GM12878 (cell line): Measurements from ENCODE around the gene HABP2. TPM values are rescaled to one million over a fixed set of nuclear protein-coding genes. Genes with fewer than 3 reads are reported as not detected.

ENCODE experiments used
- ATAC-seq: fragments of 200-7000 bp; cut with Tn5 transposase; 3 replicates; pipeline ENCODE4 v1.9.1; 2020; ENCODE audit warnings: mild to moderate bottlenecking, moderate library complexity
- BruUV-seq: library from RNA; stranded (reverse); fragments of 400-500 nt; replicated peaks from 2 replicates; lab custom pipeline; 2021; lab: Mats Ljungman, UMichigan
- CTCF ChIA-PET: fragments of 300-600 bp; sonication (Branson Sonifier 250); formaldehyde crosslinking; extraction: SDS; loops from one replicate; lab custom pipeline; 2021; ENCODE audit warnings: inconsistent platforms; lab: Yijun Ruan, JAX
- POLR2A ChIA-PET: fragments of 350-600 bp; formaldehyde crosslinking; extraction: SDS; loops from one replicate; lab custom pipeline; 2021; ENCODE audit warnings: inconsistent platforms; lab: Charles Lee
- RAD21 ChIA-PET: fragments of 300-600 bp; sonication (Branson Sonifier 250); formaldehyde crosslinking; loops from one replicate; lab custom pipeline; 2023; ENCODE audit warnings: antibody characterized with exemption; ENCODE audit not compliant: unreplicated experiment; lab: Charles Lee
- SMC1A ChIA-PET: fragments of 300-600 bp; sonication (Branson Sonifier 250); formaldehyde crosslinking; loops from one replicate; lab custom pipeline; 2023; ENCODE audit not compliant: unreplicated experiment, uncharacterized antibody; lab: Charles Lee
- DNase-seq: peaks from one replicate; pipeline ENCODE4 v3.0.0-alpha.2; 2011; ENCODE audit warnings: low read depth, low spot score
- FAIRE-seq: peaks from 3 replicates; lab custom pipeline; 2011; peaks lifted over from hg19 to GRCh38; lab: Jason Lieb, UNC
- H2AFZ ChIP-seq: 2 replicates; pipeline ENCODE4 v1.6.0; 2011; ENCODE audit warnings: low read depth, low read length, control low read depth; ENCODE audit not compliant: control insufficient read depth
- H3K27ac ChIP-seq: 2 replicates; pipeline ENCODE4 v1.5.1; 2011; ENCODE audit warnings: control low read depth; ENCODE audit not compliant: control insufficient read depth, insufficient read depth
- H3K27me3 ChIP-seq, 2 experiments: replicated peaks in 1 of 2; 2 replicates each; pipeline versions ENCODE4 v1.6.0 to v1.6.1; 2011; ENCODE audit warnings: low read length in 1 of 2; ENCODE audit not compliant: control insufficient read depth in 2 of 2, insufficient read depth in 2 of 2
- H3K36me3 ChIP-seq, 2 experiments: 2 replicates each; pipeline ENCODE4 v1.5.1; 2011; ENCODE audit warnings: low read length in 1 of 2; ENCODE audit not compliant: control insufficient read depth in 2 of 2, insufficient read depth in 2 of 2
- H3K4me1 ChIP-seq: 2 replicates; pipeline ENCODE4 v1.6.1; 2011; ENCODE audit warnings: mild to moderate bottlenecking, low read length, moderate library complexity, mixed read lengths; ENCODE audit not compliant: control insufficient read depth, insufficient read depth
- H3K4me2 ChIP-seq: 2 replicates; pipeline ENCODE4 v1.6.0; 2011; ENCODE audit warnings: control low read depth; ENCODE audit not compliant: control insufficient read depth, insufficient read depth
- H3K4me3 ChIP-seq: fragments of 200-600 bp; sonication (generic); 2 replicates; pipeline ENCODE4 v1.5.1; 2016
- H3K79me2 ChIP-seq: 2 replicates; pipeline ENCODE4 v1.6.0; 2011; ENCODE audit warnings: low read length; ENCODE audit not compliant: control insufficient read depth, insufficient read depth
- H3K9ac ChIP-seq: 2 replicates; pipeline ENCODE4 v1.8.0; 2011; ENCODE audit warnings: low read length, control low read depth, mixed read lengths; ENCODE audit not compliant: control insufficient read depth, insufficient read depth
- H3K9me3 ChIP-seq: replicated peaks from 3 replicates; pipeline ENCODE4 v1.5.1; 2011; ENCODE audit warnings: mild to moderate bottlenecking, low read length; ENCODE audit not compliant: control insufficient read depth, insufficient read depth
- H4K20me1 ChIP-seq: 2 replicates; pipeline ENCODE4 v1.6.0; 2011; ENCODE audit not compliant: control insufficient read depth, insufficient read depth
- CBX5 ChIP-seq: sonication (generic); IDR thresholded peaks from 2 replicates; pipeline ENCODE4 v1.6.1; 2016; ENCODE audit warnings: low read depth, moderate library complexity, mild to moderate bottlenecking, inconsistent platforms
- ETV6 ChIP-seq, 2 experiments: fragments of 450-650 bp in 1 of 2; IDR thresholded peaks in 1 of 2; conservative IDR thresholded peaks in 1 of 2; 2 replicates each; pipeline ENCODE4 v1.6.1; 2014; ENCODE audit warnings: antibody characterized with exemption in 1 of 2, borderline replicate concordance in 1 of 2, low read depth in 1 of 2, mild to moderate bottlenecking in 1 of 2, moderate library complexity in 1 of 2
- FOXK2 ChIP-seq: fragments of 450-650 bp; IDR thresholded peaks from 2 replicates; pipeline ENCODE4 v1.6.1; 2017; ENCODE audit warnings: mild to moderate bottlenecking, moderate library complexity
- GABPA ChIP-seq: IDR thresholded peaks from 2 replicates; pipeline ENCODE4 v1.6.1; 2014; ENCODE audit warnings: antibody characterized with exemption, low read depth, mild to moderate bottlenecking, inconsistent platforms
- IKZF1 ChIP-seq: fragments of 450-650 bp; conservative IDR thresholded peaks from 2 replicates; pipeline ENCODE4 v1.6.1; 2017; ENCODE audit warnings: antibody characterized with exemption, mild to moderate bottlenecking
- IRF3 ChIP-seq: fragments of 450-650 bp; IDR thresholded peaks from 2 replicates; pipeline ENCODE4 v1.6.1; 2014; ENCODE audit warnings: mild to moderate bottlenecking
- NR2C1 ChIP-seq: fragments of 450-650 bp; IDR thresholded peaks from 2 replicates; pipeline ENCODE4 v1.6.1; 2017; ENCODE audit warnings: antibody characterized with exemption, mild to moderate bottlenecking, moderate library complexity
- NR2C2 ChIP-seq: IDR thresholded peaks from 2 replicates; pipeline ENCODE4 v1.6.1; 2011; ENCODE audit warnings: borderline replicate concordance, low read depth; ENCODE audit not compliant: control insufficient read depth, insufficient read length
- PAX5 ChIP-seq: IDR thresholded peaks from 2 replicates; pipeline ENCODE4 v1.6.1; 2011; ENCODE audit warnings: low read depth, low read length, borderline replicate concordance
- SIN3A ChIP-seq: IDR thresholded peaks from 2 replicates; pipeline ENCODE4 v1.6.1; 2012; ENCODE audit warnings: low read depth, low read length, improper control_type of control experiment
- USF2 ChIP-seq: IDR thresholded peaks from 2 replicates; pipeline ENCODE4 v1.6.1; 2011; ENCODE audit warnings: low read depth, low read length, improper control_type of control experiment, borderline replicate concordance
- WGBS: methylation state at CpG from one replicate; pipeline ENCODE4 v1.1.6; 2016; ENCODE audit warnings: low lambda C conversion rate; ENCODE audit not compliant: insufficient replicate concordance, insufficient coverage; ENCODE audit errors: missing lambda C conversion rate; 5-methylcytosine and 5-hydroxymethylcytosine counted together
- in situ Hi-C: fragments of 300-500 bp; cut with MboI; formaldehyde crosslinking; loops from 9 replicates; pipeline ENCODE4 v1.14.3; 2018; ENCODE audit warnings: mixed read lengths
- intact Hi-C: fragments of 100-400 bp; cut with micrococcal nuclease; formaldehyde crosslinking; loops from one replicate; pipeline ENCODE4 v1.14.2; 2022; ENCODE audit not compliant: unreplicated experiment
- polyA plus RNA-seq, 11 experiments: library from polyadenylated mRNA; depleted of rRNA in 4 of 11; unstranded in 6 of 11; stranded (reverse) in 5 of 11; fragments of >200 nt; fragmentation: Nextera tagmentation in 4 of 11; fragmentation: Illumina TruSeq in 1 of 11; extraction: Ambion mirVana in 4 of 11; extraction: Trizol in 1 of 11; gene quantifications; 1 replicate in 1 of 11; 2 replicates in 10 of 11; pipeline versions ENCODE4 v1.2.1 to v1.2.3, GENCODE V29; 2011 to 2016; ENCODE audit warnings: inconsistent platforms in 2 of 11, missing spikeins in 2 of 11, low read depth in 1 of 11
- total RNA-seq, 4 experiments: library from RNA; depleted of rRNA in 3 of 4; stranded (reverse); fragments of >200 nt in 3 of 4; fragmentation: Illumina TruSeq in 1 of 4; extraction: Trizol in 1 of 4; gene quantifications; 2 replicates each; pipeline versions ENCODE4 v1.2.1 to v1.2.3, GENCODE V29; 2013 to 2021

Gene HABP2
- total and polyA plus RNA-seq, 10 of the 15 experiments (the other 5 are each of a cell fraction or from before 2014, with no cell fraction given) = 0.13 TPM; not detected in 9

- Histone ChIP-seq H3K4me2 (no peak overlapping the region), H3K27me3 (no peaks in the 10 kb centered on the region; a peak in 1 of 4 replicates)
- POLR2A ChIA-PET = no interaction called here
Measured at GRCh38 chr10:113516061-113516460, 36.8 kb upstream of the HABP2 start.

More at GRCh38 chr10:113516061-113516460, 36.8 kb upstream of the HABP2 start:
- TF ChIP-seq NR2C2 (no peak), IKZF1 (no peak), CBX5 (no peak), ETV6 (conservative IDR thresholded peaks at IDR 0.05 in 1 of 2, IDR thresholded peaks at IDR 0.05 in 1 of 2; ENCODE audit: borderline replicate concordance in 1 of 2, low read depth in 1 of 2) (no peak), NR2C1 (no peak), FOXK2 (no peak), USF2 (no peak), IRF3 (no peak), GABPA (no peak), SIN3A (no peak), PAX5 (no peak)
- in situ Hi-C loops = no loop called here
- H3K4me1 ChIP-seq = no peaks in the 10 kb centered on the region
- DNase-seq = no peak
- no peaks in the 10 kb centered on the region for H4K20me1 ChIP-seq
- no peak overlapping the region for H2AFZ ChIP-seq
- no peak overlapping the region for H3K4me3 ChIP-seq
- 42% methylated on average over 3 of the region's 3 CpGs for WGBS
- no peak overlapping the region for H3K9ac ChIP-seq
- H3K9me3 ChIP-seq = no peaks in the 10 kb centered on the region
- H3K27ac ChIP-seq = no peak overlapping the region
- SMC1A ChIA-PET = no interaction called here
- no peaks in the 10 kb centered on the region for H3K36me3 ChIP-seq
- intact Hi-C loops = no loop called here
- no peaks in the 10 kb centered on the region for H3K79me2 ChIP-seq
- CTCF ChIA-PET = interaction anchor here (0.6 kb wide), 1 partner anchor 1732 kb away, joined by 3 read pairs; no protein-coding TSS in a partner anchor
- RAD21 ChIA-PET = no interaction called here
- FAIRE-seq = no peak
- BruUV-seq = no TSS peak
- no peak for ATAC-seq
